Smooth muscle cell (in vitro differentiated cells): ENCODE measurements around the gene HTR3A. TPM values are rescaled to one million over a fixed set of nuclear protein-coding genes. Genes with fewer than 3 reads are reported as not detected.

Experiments used
- DNase-seq: peaks from one replicate; lab custom pipeline; 2025; ENCODE audit not compliant: unreplicated experiment; lab: John Stamatoyannopoulos, UW
- H2AFZ ChIP-seq: fragments of 200-600 bp; sonication (generic); 2 replicates; pipeline ENCODE4 v1.6.0; 2016; ENCODE audit warnings: antibody characterized with exemption, low read depth, mild to moderate bottlenecking
- H3F3A ChIP-seq: fragments of 200-600 bp; sonication (generic); 2 replicates; pipeline ENCODE4 v1.6.0; 2017; ENCODE audit warnings: antibody characterized with exemption, low read depth
- H3K27ac ChIP-seq: fragments of 200-600 bp; sonication (generic); 2 replicates; pipeline ENCODE4 v1.5.1; 2016; ENCODE audit warnings: low read depth, mild to moderate bottlenecking
- H3K27me3 ChIP-seq: fragments of 200-600 bp; sonication (generic); 2 replicates; pipeline ENCODE4 v1.6.1; 2016; ENCODE audit warnings: low read depth, mild to moderate bottlenecking
- H3K36me3 ChIP-seq: fragments of 200-600 bp; sonication (generic); 2 replicates; pipeline ENCODE4 v1.5.1; 2016; ENCODE audit warnings: low read depth
- H3K4me1 ChIP-seq: fragments of 200-600 bp; sonication (generic); 2 replicates; pipeline ENCODE4 v1.5.1; 2016; ENCODE audit warnings: low read depth
- H3K4me2 ChIP-seq: fragments of 200-600 bp; sonication (generic); 2 replicates; pipeline ENCODE4 v1.6.0; 2016; ENCODE audit warnings: mild to moderate bottlenecking
- H3K4me3 ChIP-seq: fragments of 200-600 bp; sonication (generic); 2 replicates; pipeline ENCODE4 v1.5.1; 2016; ENCODE audit warnings: mild to moderate bottlenecking
- H3K79me2 ChIP-seq: fragments of 200-600 bp; sonication (generic); 2 replicates; pipeline ENCODE4 v1.6.0; 2016; ENCODE audit warnings: low read depth, mild to moderate bottlenecking
- H3K9ac ChIP-seq: fragments of 200-600 bp; sonication (generic); 2 replicates; pipeline ENCODE4 v1.6.0; 2016; ENCODE audit warnings: low read depth
- H3K9me3 ChIP-seq: fragments of 200-600 bp; sonication (generic); replicated peaks from 2 replicates; pipeline ENCODE4 v1.5.1; 2016; ENCODE audit warnings: low read depth
- H4K20me1 ChIP-seq: fragments of 200-600 bp; sonication (generic); 2 replicates; pipeline ENCODE4 v1.6.0; 2016; ENCODE audit warnings: low read depth
- CTCF ChIP-seq: fragments of 200-600 bp; sonication (generic); IDR thresholded peaks from 2 replicates; pipeline ENCODE4 v1.5.1; 2017; ENCODE audit warnings: borderline replicate concordance, mild to moderate bottlenecking, antibody characterized with exemption; ENCODE audit not compliant: insufficient read depth, poor library complexity, severe bottlenecking
- WGBS: methylation state at CpG from one replicate; pipeline ENCODE4 v1.1.7; 2016; ENCODE audit warnings: low lambda C conversion rate; 5-methylcytosine and 5-hydroxymethylcytosine counted together
- polyA plus RNA-seq: library from polyadenylated mRNA; unstranded; fragments of >200 nt; fragmentation: Nextera tagmentation; extraction: Ambion mirVana; gene quantifications from 2 replicates; pipeline ENCODE4 v1.2.1, GENCODE V29; 2016
- total RNA-seq: library from RNA; depleted of rRNA; stranded (reverse); fragments of >200 nt; gene quantifications from 2 replicates; pipeline ENCODE4 v1.2.3, GENCODE V29; 2014

The HTR3A gene
- total and polyA plus RNA-seq, 2 experiments from 2014 or later, result not detected

- Histone ChIP-seq H3K27me3 (peaks cover 53% of the 10 kb centered on the region), H4K20me1 (no peaks in the 10 kb centered on the region), H3K9me3 (no peaks in the 10 kb centered on the region), H3K4me2 (no peak overlapping the region), H3K9ac (no peak overlapping the region), H3K4me1 (peaks cover 7% of the 10 kb centered on the region), H3K27ac (no peak overlapping the region), H3F3A (no peaks in the 10 kb centered on the region), H3K36me3 (no peaks in the 10 kb centered on the region), H3K79me2 (no peaks in the 10 kb centered on the region), H3K4me3 (no peak overlapping the region), H2AFZ (no peak overlapping the region)
- TF ChIP-seq CTCF, result no peak
- DNase-seq, result no peak
- 90% methylated on average over 11 of the region's 11 CpGs for WGBS
Observed at GRCh38 chr11:114034956-114035355, 60.0 kb downstream of the HTR3A start.

GRCh38 chr11:114036147-114036811 lies 61.4 kb downstream of the HTR3A start:
- Histone ChIP-seq H3K9ac (no peak overlapping the region), H3K79me2 (no peaks in the 10 kb centered on the region), H3K27me3 (peaks cover 40% of the 10 kb centered on the region), H3K9me3 (no peaks in the 10 kb centered on the region), H3K36me3 (no peaks in the 10 kb centered on the region), H3K4me3 (peak overlapping the region; percentile 55), H3F3A (no peaks in the 10 kb centered on the region), H3K27ac (no peak overlapping the region), H3K4me1 (peaks cover 10% of the 10 kb centered on the region), H3K4me2 (peak overlapping the region; percentile 91), H2AFZ (peak overlapping the region; percentile 73), H4K20me1 (no peaks in the 10 kb centered on the region)
- peak; percentile 91 for TF ChIP-seq CTCF
- WGBS, result 5% methylated on average over 37 of the region's 37 CpGs
- peak; percentile 30 for DNase-seq

- no peak overlapping the region for H3K4me3 ChIP-seq
- H2AFZ ChIP-seq, result no peak overlapping the region
- WGBS, result 98% methylated on average over 3 of the region's 3 CpGs
- H3K79me2 ChIP-seq, result no peaks in the 10 kb centered on the region
- H3K36me3 ChIP-seq, result no peaks in the 10 kb centered on the region
- no peak overlapping the region for H3K27ac ChIP-seq
- no peaks in the 10 kb centered on the region for H3K9me3 ChIP-seq
- no peak overlapping the region for H3K9ac ChIP-seq
- peaks cover 37% of the 10 kb centered on the region for H3K27me3 ChIP-seq
- no peaks in the 10 kb centered on the region for H3F3A ChIP-seq
- H3K4me1 ChIP-seq, result peaks cover 10% of the 10 kb centered on the region
- no peak for TF ChIP-seq CTCF
- H3K4me2 ChIP-seq, result no peak overlapping the region
- DNase-seq, result no peak
- no peaks in the 10 kb centered on the region for H4K20me1 ChIP-seq
Observed at GRCh38 chr11:114036958-114037357, 62.0 kb downstream of the HTR3A start.

GRCh38 chr11:114039551-114039950 lies 64.6 kb downstream of the HTR3A start:
- no peak for DNase-seq

More at GRCh38 chr11:114039551-114039950, 64.6 kb downstream of the HTR3A start:
- H4K20me1 ChIP-seq, result no peaks in the 10 kb centered on the region
- H3K9ac ChIP-seq, result no peak overlapping the region
- H3K79me2 ChIP-seq, result no peaks in the 10 kb centered on the region
- no peak overlapping the region for H3K4me3 ChIP-seq
- H3K4me1 ChIP-seq, result peaks cover 10% of the 10 kb centered on the region
- H3K27me3 ChIP-seq, result peaks cover 20% of the 10 kb centered on the region
- no peaks in the 10 kb centered on the region for H3K9me3 ChIP-seq
- no peak overlapping the region for H2AFZ ChIP-seq
- 27% methylated on average over 3 of the region's 3 CpGs for WGBS
- H3F3A ChIP-seq, result no peaks in the 10 kb centered on the region
- H3K27ac ChIP-seq, result no peak overlapping the region
- no peaks in the 10 kb centered on the region for H3K36me3 ChIP-seq
- no peak overlapping the region for H3K4me2 ChIP-seq
- TF ChIP-seq CTCF, result no peak
